GM19351 (cell line): ENCODE results near the gene NTRK3.

Experiments used
- ATAC-seq: cut with Tn5 transposase; IDR thresholded peaks from one replicate; pipeline ENCODE4 v1.9.1; 2021; ENCODE audit warnings: mild to moderate bottlenecking, moderate library complexity; ENCODE audit not compliant: unreplicated experiment

The NTRK3 gene

GRCh38 chr15:88012688-88013087 lies 243.9 kb downstream of the NTRK3 start:
- ATAC-seq: no peak

DNA sequence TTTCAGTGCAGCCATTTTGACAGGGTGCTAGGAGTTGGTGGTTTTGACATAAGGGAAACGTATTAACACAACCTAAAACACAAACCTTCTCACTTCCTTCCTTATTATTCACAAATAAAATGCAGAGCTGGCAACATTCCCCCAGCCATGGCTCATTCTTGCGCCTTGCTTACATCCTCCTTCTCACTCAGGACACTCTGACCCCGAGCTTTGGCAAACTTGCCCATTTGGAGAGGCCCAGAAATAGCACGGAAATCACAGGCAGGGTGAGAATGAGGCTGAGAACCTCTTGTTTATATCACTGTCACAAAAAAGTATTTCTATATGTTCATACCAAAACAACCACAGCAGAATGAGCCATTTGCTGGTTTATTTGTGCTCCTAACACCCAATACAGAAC lies 244.3 kb downstream of the NTRK3 start:
- ATAC-seq: no peak

- ATAC-seq: no peak
These were observed 245.0 kb downstream of the NTRK3 start for GRCh38 chr15:88011533-88011932.

DNA sequence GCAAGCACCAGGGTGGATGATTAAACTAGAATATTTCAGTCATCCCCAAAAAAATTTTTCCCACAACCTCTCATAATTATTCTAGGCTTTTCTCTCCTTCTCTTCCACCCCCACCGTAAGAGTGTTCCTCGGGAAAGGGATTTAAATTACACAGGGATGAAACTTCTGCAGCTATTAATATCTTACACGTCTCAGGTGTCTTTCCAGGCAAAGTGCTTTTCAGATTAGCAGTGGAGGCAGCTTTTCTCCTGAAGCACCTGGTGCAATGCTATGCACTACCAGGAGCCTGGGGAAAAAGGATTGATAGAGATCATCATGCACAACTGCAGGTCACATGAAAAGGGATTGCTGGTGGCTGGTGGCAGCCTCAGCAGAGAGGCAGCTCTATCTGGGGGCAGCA lies 250.4 kb downstream of the NTRK3 start:
- ATAC-seq: no peak

DNA sequence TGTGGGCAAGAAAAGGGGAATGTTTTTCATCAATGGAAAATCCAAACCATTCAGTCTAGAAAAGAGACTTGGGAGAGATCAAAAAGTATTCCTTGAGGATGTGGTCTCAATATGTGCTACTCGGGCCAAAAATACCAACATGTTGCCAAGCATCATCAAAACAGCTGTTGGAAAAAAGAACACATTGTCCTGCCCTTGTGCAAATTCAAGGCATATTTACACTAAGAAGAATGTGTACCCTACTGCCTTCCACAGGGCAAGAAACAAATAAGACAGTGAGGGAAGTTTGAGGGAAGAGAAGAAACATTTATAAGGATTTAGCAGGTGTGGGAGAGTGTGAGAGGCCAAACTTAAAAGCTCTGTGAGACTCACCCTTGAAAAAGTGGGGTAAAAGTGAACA lies 252.1 kb downstream of the NTRK3 start:
- ATAC-seq: no peak

GRCh38 chr15:88003541-88004327 lies 252.8 kb downstream of the NTRK3 start:
- no peak for ATAC-seq

DNA sequence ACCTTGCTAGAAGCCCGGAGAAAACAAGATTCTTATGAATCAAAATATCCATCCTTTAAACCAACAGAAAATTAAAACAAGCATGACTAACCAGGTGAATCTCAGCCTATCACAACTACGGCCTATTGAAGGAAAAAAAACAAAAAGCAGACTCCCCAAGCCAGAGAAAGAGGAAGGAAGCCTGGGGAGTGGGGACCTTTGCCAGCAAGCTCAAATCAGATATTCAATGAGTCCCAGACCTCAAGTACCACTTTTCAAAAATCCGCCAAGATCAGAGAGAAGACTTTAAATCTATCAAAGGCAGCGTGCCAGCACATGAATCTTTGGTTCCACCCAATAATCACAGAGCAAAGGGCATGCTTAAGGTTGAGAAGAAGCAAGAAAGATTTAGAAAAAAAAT lies 253.8 kb downstream of the NTRK3 start:
- no peak for ATAC-seq

DNA sequence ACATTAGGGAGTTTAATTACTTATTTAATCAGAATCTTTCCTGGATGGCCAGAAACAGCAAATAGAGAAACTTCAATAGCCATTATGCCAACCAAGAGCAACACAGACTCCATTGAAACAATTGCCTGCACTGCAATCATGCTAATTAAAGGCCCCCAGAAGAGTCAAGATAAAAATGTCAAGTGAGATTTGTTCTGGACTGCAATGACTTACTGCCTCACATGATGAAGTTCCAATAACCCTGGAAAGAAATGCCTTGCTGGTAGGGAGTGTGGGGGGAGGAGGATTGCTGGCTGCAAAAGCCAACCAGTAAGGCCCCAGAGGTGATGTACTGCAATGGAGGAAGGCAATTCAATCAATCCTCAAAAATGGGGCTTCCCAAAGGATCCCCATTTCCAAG lies 257.9 kb downstream of the NTRK3 start:
- no peak for ATAC-seq

DNA sequence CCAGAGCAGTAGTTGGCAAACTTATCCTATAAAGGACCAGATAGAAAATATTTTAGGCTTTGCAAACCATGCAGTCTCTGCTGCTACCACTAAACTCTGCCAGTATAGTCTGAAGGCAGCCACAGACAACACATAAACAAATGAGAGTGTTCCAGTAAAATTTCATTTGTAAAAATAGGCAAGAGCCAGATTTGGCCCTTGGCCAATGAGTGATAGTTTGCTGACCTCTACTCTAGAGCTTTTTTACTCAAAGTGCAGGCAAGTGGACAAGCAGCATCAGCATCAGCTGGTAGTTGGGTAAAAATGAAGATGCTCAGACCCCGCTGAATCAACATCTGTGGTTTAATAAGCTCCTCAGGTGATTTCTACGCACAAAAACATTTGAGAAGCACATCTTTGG lies 269.8 kb downstream of the NTRK3 start:
- ATAC-seq: no peak

DNA sequence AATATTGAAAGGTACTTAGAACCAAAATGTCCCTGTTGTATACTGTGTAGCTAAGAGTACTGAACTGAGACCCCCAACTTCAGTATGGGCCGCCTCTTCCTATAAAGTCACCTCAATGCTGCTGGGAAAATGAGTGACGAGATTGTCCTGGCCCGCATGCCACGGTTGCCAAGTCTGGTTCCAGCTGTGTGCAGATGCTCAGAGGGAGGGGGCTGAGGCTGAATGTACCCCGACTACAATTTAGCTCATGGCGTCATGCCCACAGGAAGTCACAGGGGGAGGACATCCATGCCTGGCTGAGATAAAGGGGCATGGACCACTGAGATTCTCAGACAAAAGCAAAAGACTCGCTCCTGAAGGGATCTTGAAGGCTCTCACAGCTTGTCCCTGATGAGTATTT lies 271.1 kb downstream of the NTRK3 start:
- ATAC-seq: no peak

- no peak for ATAC-seq
These were observed 274.6 kb downstream of the NTRK3 start for GRCh38 chr15:87981969-87982368.

DNA sequence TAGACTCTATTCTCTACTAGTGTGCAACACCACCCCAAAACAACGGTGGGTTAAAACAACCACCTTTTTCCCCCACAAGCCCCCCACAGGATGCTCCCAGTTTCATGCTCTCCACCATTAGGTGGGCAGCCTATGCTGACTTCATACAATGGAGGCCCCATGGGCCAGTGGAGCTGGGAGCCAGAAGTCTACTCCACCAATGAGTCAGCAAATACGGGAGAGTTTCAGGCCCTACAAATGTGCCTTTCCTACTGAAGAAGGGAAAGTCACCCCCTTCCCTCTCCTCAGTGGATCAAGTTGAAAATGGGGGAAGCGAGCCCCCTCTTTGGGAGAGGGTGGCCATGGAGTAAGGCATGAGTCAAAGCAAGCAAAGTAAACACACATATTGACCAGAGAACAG lies 278.6 kb downstream of the NTRK3 start:
- no peak for ATAC-seq

GRCh38 chr15:87976552-87976951 lies 280.0 kb downstream of the NTRK3 start:
- ATAC-seq: no peak

- ATAC-seq: no peak
These were observed 282.9 kb downstream of the NTRK3 start for GRCh38 chr15:87973501-87974215.

DNA sequence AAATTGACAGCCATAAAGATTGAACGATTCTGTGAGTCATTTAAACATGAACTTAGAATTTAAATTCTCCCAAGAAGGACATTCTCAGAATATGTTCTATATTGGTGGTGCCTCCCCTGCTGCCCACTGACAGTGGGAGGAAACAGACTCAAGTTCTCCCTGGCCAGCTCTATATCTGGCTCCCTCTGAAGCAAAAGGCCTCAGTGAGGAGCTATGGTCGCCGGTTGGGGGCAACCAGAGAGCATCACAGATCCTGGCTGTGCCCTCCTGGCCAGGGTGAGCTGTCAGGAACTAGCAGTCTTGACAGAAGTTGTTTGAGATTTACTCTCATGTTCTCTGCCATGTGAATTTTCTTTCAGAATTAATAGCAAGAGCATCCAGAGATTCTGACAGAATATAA lies 285.5 kb downstream of the NTRK3 start:
- ATAC-seq: no peak

- ATAC-seq: no peak
These were observed 288.6 kb downstream of the NTRK3 start for GRCh38 chr15:87967951-87968350.

- no peak for ATAC-seq
These were observed 291.2 kb downstream of the NTRK3 start for GRCh38 chr15:87965304-87965703.

- ATAC-seq: no peak
These were observed 294.1 kb downstream of the NTRK3 start for GRCh38 chr15:87962428-87962827.

GRCh38 chr15:87961851-87962420 lies 294.6 kb downstream of the NTRK3 start:
- ATAC-seq: no peak

DNA sequence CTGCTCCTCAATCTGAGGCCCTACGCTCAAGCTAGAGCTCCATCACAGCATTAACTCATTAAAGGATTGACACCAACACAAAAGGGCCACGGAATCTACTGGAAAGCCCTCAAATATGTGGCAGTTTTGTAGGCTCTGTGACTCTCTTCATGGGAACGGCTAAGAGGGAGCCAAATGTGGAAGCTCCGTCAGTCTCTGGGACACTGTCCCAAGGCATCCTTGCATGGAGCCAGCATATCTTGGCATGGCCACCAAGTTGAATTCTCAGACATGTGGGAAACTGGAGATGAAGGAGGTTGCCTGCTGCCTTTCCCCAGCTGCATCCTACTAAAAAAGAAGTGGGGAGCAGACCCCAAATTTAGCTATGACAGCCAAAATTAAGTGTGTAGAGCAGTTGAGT lies 296.9 kb downstream of the NTRK3 start:
- ATAC-seq: no peak

- no peak for ATAC-seq
These were observed 297.5 kb downstream of the NTRK3 start for GRCh38 chr15:87959080-87959479.

GRCh38 chr15:87955284-87955909 lies 301.1 kb downstream of the NTRK3 start:
- ATAC-seq: no peak
